Activated T-helper 2 cell treated with anti-CD3 and anti-CD28 coated beads, Interferon-gamma antibody, Interleukin-2, Interleukin-4, amounts not matched to agents 10 μg/mL and 5 μg/mL and 100 μg/mL, durations not matched to agents 14 hours and 24 hours and 36 hours (primary cell): Measurements from ENCODE around the gene SLC24A5. TPM values are rescaled to one million over a fixed set of nuclear protein-coding genes. Genes with fewer than 3 reads are reported as not detected.
A peak's percentile ranks its signal among the peaks of the same experiment; 100 is the strongest.

Experiments used
- DNase-seq: peaks from one replicate; pipeline ENCODE4 v3.0.0; 2021; ENCODE audit warnings: low spot score
- H3K27ac Mint-ChIP-seq: one replicate; pipeline ENCODE4 v1.8.0; 2021; ENCODE audit warnings: mixed read lengths
- H3K27me3 Mint-ChIP-seq: one replicate; pipeline ENCODE4 v1.8.0; 2021; ENCODE audit warnings: low read depth, mixed read lengths
- H3K36me3 Mint-ChIP-seq: one replicate; pipeline ENCODE4 v1.8.0; 2021; ENCODE audit warnings: low read depth, mixed read lengths
- H3K4me1 Mint-ChIP-seq: one replicate; pipeline ENCODE4 v1.8.0; 2021; ENCODE audit warnings: low read depth, mixed read lengths
- H3K4me3 Mint-ChIP-seq: one replicate; pipeline ENCODE4 v1.8.0; 2021; ENCODE audit warnings: low read depth, mild to moderate bottlenecking, moderate library complexity, mixed read lengths
- H3K9me3 Mint-ChIP-seq: one replicate; pipeline ENCODE4 v1.8.0; 2021; ENCODE audit warnings: mixed read lengths
- intact Hi-C: fragments of 100-400 bp; cut with micrococcal nuclease; formaldehyde crosslinking; loops from one replicate; pipeline ENCODE4 v1.15.1; 2023
- total RNA-seq: library from RNA; stranded (reverse); gene quantifications from 2 replicates; pipeline ENCODE4 v1.2.3, GENCODE V29; 2022

The SLC24A5 gene
- total RNA-seq, 1 donor from 2014 or later = not detected

GRCh38 chr15:48176957-48177356, 56.2 kb downstream of the SLC24A5 start:
- DNase-seq = no peak
- H3K27ac Mint-ChIP-seq = peak overlapping the region; percentile 93
- peaks cover 18% of the 10 kb centered on the region for H3K4me1 Mint-ChIP-seq
- peaks cover 27% of the 10 kb centered on the region for H3K9me3 Mint-ChIP-seq
- H3K36me3 Mint-ChIP-seq = peaks cover 35% of the 10 kb centered on the region
- intact Hi-C loops = loop anchor here (5.0 kb wide), 1 partner anchor 155 kb away; the partner anchor contains the start of gene DUT
- peaks cover 11% of the 10 kb centered on the region for H3K27me3 Mint-ChIP-seq
- H3K4me3 Mint-ChIP-seq = peak overlapping the region; percentile 90

- intact Hi-C loops = loop anchor here (5.0 kb wide), 1 partner anchor 155 kb away; the partner anchor contains the start of gene DUT
- DNase-seq = no peak
- Mint-ChIP-seq H3K4me1 (peaks cover 18% of the 10 kb centered on the region), H3K4me3 (peak overlapping the region; percentile 90), H3K27ac (peak overlapping the region; percentile 93), H3K36me3 (peaks cover 32% of the 10 kb centered on the region), H3K9me3 (peaks cover 24% of the 10 kb centered on the region), H3K27me3 (peaks cover 15% of the 10 kb centered on the region)
Observed at GRCh38 chr15:48177383-48177765, 56.6 kb downstream of the SLC24A5 start.

GRCh38 chr15:48177766-48178647, 57.2 kb downstream of the SLC24A5 start, which contains the start of gene MYEF2:
MYEF2 (minus strand) TSS chr15:48178295; CDS start chr15:48178237, 58 bp downstream.
- H3K27ac Mint-ChIP-seq = peak within 1 kb of the TSS; percentile 93
- intact Hi-C loops = loop anchor here (5.0 kb wide), 1 partner anchor 154 kb away; the partner anchor contains the start of gene DUT
- H3K4me3 Mint-ChIP-seq = peak within 1 kb of the TSS; percentile 90
- H3K36me3 Mint-ChIP-seq = peaks cover 27% of the 10 kb centered on the region
- H3K4me1 Mint-ChIP-seq = peaks cover 18% of the 10 kb centered on the region
- H3K9me3 Mint-ChIP-seq = peaks cover 18% of the 10 kb centered on the region
- DNase-seq = peak; percentile 73
- H3K27me3 Mint-ChIP-seq = peaks cover 17% of the 10 kb centered on the region

- intact Hi-C loops = loop anchor here (5.0 kb wide), 1 partner anchor 154 kb away; the partner anchor contains the start of gene DUT
- Mint-ChIP-seq H3K4me3 (peak overlapping the region; percentile 17), H3K27me3 (peaks cover 19% of the 10 kb centered on the region), H3K9me3 (peaks cover 12% of the 10 kb centered on the region), H3K27ac (no peak overlapping the region), H3K4me1 (peaks cover 15% of the 10 kb centered on the region), H3K36me3 (peaks cover 21% of the 10 kb centered on the region)
- DNase-seq = no peak
Observed at GRCh38 chr15:48178648-48178931, 57.8 kb downstream of the SLC24A5 start.

- Mint-ChIP-seq H3K27me3 (peaks cover 30% of the 10 kb centered on the region), H3K9me3 (no peaks in the 10 kb centered on the region), H3K4me1 (no peaks in the 10 kb centered on the region), H3K27ac (no peak overlapping the region), H3K4me3 (no peak overlapping the region), H3K36me3 (no peaks in the 10 kb centered on the region)
- intact Hi-C loops = no loop called here
- no peak for DNase-seq
Observed at GRCh38 chr15:48182749-48183148, 62.0 kb downstream of the SLC24A5 start.

- no peak for DNase-seq
- Mint-ChIP-seq H3K9me3 (no peaks in the 10 kb centered on the region), H3K4me1 (no peaks in the 10 kb centered on the region), H3K27ac (no peak overlapping the region), H3K4me3 (no peak overlapping the region), H3K36me3 (no peaks in the 10 kb centered on the region), H3K27me3 (peaks cover 27% of the 10 kb centered on the region)
- intact Hi-C loops = no loop called here
Observed at GRCh38 chr15:48185529-48185928, 64.7 kb downstream of the SLC24A5 start.

- H3K27me3 Mint-ChIP-seq = peaks cover 29% of the 10 kb centered on the region
- H3K4me3 Mint-ChIP-seq = no peak overlapping the region
- intact Hi-C loops = no loop called here
- peaks cover under 1% of the 10 kb centered on the region for H3K4me1 Mint-ChIP-seq
- H3K36me3 Mint-ChIP-seq = no peaks in the 10 kb centered on the region
- H3K27ac Mint-ChIP-seq = no peak overlapping the region
- no peaks in the 10 kb centered on the region for H3K9me3 Mint-ChIP-seq
- no peak for DNase-seq
Observed at GRCh38 chr15:48186271-48186670, 65.5 kb downstream of the SLC24A5 start.

- intact Hi-C loops = no loop called here
- Mint-ChIP-seq H3K27me3 (peaks cover 34% of the 10 kb centered on the region), H3K4me3 (peak overlapping the region; percentile 38), H3K36me3 (no peaks in the 10 kb centered on the region), H3K4me1 (peaks cover 4% of the 10 kb centered on the region), H3K9me3 (no peaks in the 10 kb centered on the region), H3K27ac (no peak overlapping the region)
- peak; percentile 34 for DNase-seq
Observed at GRCh38 chr15:48190932-48191573, 70.3 kb downstream of the SLC24A5 start.

GRCh38 chr15:48191574-48192225, 70.9 kb downstream of the SLC24A5 start, which contains the start of gene CTXN2:
CTXN2 (plus strand) TSS chr15:48191665; CDS start chr15:48201301, 9,636 bp downstream.
- no peak for DNase-seq
- intact Hi-C loops = no loop called here
- Mint-ChIP-seq H3K27ac (no peak within 1 kb of the TSS), H3K4me1 (peaks cover 4% of the 10 kb centered on the region), H3K9me3 (no peaks in the 10 kb centered on the region), H3K36me3 (no peaks in the 10 kb centered on the region), H3K4me3 (peak within 1 kb of the TSS; percentile 38), H3K27me3 (peaks cover 32% of the 10 kb centered on the region)

Other genes starting within 250 kb of the SLC24A5 start
- gene MYEF2, start 57.3 kb downstream of the SLC24A5 start, total RNA-seq = 36.3 and 37.7 TPM in 2 replicates
- gene CTXN2, start 70.7 kb downstream of the SLC24A5 start, total RNA-seq = 0.05 TPM in 1 of 2 replicates, not detected in the other
- not detected in 2 replicates for gene SLC12A1, start 85.3 kb downstream of the SLC24A5 start, total RNA-seq
- gene DUT, start 210.4 kb downstream of the SLC24A5 start, total RNA-seq = 204 and 212 TPM in 2 replicates